Stimulated activated CD4-positive, alpha-beta T cell treated with anti-CD3 and anti-CD28 coated beads, Interleukin-1b, Interleukin-23, amount 100 ng/mL, for 1 hour (primary cell): ENCODE data around the gene TMEM203.

ENCODE experiments used
- DNase-seq, 2 donors: peaks; one replicate each; pipeline ENCODE4 v3.0.0-alpha.2; 2020; ENCODE audit warnings: low read depth in 2 of 2

Gene TMEM203

GRCh38 chr9:137181680-137182079 is 23.8 kb downstream of the TMEM203 start:
- DNase-seq = no peak

DNA sequence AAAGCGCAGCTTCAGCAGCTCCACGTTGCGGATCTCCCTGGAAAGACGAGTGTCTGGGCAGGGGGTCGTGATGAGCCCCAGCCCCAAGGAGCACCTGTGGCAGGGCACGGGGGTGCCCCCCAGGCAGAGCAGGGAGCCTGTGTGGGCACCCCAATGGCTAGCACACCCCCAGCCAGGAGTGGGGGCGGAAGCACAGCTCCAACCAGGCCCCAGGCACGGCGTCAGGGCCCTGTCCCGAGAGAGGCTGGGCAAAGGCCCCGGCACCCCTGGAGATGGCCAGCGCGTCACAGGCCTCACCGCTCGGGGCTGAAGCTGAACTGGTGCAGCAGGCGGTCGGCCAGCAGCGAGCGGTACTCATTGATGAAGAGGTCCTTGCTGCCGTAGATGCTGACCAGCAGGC is 25.0 kb downstream of the TMEM203 start:
- DNase-seq = no peak

DNA sequence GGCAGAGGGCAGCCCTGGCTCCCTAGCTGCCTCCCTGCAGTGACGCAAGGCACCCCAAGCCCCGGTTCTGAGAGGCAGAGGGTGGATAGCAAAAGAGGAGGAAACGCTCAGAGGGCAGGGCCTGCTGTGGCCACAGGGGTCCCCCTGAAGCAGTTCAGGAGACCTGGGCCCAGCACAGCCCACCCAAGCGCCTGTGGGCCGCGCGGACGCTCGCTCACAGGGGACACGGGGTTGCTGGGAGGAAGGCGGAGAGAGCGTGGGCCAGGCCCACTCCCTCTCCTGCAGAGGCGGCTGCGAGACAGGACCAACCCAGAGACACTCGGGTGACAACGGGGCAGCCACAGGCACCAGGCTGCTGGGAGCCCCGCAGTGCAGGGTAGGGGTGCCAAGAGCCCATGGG is 25.7 kb downstream of the TMEM203 start:
- DNase-seq = no peak

DNA sequence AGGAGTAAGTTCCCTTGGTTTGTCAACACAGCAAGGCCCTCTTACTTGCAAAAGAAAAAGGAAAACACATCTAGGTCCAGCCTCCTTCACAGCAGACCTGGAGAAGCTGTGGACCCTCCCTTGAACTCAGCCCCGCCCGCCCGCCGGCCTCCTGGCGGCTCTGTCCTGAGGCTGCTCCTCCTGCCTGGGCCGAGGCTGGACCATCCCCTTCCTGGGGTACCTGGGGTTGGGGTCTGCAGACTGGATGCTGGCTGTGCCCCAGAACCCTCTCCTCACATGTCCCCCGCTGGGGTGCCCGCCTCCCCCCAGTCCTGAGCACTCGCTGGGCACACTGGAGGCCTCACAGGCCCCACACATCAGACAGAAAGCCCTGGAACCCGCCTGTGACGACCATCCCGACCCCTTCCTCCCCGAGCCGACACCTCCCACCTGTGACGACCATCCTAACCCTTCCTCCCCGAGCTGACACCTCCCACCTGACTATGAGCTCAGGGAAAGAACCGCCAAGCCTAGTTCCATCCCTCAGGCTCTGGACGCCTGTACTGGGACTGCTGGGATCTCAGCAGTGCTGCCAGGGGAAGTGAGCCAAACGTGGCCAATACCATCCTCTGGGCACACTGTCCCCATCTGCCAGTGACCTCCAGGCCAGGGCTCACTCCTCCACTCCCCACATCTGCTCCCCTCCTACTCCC is 26.4 kb downstream of the TMEM203 start:
- no peak for DNase-seq

- no peak for DNase-seq
Measured at GRCh38 chr9:137178201-137178938, 27.1 kb downstream of the TMEM203 start.

DNA sequence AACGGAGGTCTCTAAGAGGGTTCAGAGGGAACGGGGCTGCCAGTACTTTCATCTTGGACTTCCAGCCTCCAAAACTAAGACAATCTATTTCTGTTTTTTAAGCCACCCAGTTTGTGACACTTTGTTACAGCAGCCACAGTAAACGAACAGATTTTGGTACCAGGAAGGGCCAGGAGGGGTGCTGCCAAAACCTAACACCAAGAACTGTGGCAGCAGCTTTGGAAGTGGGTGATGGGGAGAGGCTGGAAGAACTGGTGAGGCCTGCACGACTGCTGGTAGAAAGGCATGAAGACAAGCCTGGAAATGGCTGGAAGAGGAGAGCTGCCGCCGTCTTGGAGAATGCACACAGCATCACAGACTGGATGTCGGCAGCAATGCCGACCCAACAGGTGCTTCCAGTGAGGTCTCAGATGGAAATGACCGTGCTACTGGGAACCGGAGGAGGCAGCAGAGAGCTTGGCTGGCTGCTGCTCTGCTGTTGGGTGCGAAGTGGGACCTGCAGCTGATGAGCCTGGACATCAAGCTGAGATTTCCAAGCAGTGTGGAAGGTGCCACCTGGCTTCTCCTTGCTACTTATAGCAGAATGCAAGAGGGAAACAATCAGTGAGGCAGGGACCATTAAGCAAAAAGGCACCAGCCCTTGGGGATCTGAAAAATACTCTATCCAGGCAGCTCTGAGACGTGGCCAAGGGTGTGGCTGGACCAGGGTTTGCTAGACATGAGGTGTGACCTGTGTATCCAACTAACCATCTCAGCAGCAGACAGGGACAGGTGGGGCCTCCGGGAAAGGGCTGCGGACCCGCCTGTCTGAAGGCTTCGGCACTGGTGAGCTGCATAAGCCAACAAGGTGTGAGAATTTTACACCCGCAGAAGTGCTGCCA is 28.9 kb downstream of the TMEM203 start:
- DNase-seq = no peak

DNA sequence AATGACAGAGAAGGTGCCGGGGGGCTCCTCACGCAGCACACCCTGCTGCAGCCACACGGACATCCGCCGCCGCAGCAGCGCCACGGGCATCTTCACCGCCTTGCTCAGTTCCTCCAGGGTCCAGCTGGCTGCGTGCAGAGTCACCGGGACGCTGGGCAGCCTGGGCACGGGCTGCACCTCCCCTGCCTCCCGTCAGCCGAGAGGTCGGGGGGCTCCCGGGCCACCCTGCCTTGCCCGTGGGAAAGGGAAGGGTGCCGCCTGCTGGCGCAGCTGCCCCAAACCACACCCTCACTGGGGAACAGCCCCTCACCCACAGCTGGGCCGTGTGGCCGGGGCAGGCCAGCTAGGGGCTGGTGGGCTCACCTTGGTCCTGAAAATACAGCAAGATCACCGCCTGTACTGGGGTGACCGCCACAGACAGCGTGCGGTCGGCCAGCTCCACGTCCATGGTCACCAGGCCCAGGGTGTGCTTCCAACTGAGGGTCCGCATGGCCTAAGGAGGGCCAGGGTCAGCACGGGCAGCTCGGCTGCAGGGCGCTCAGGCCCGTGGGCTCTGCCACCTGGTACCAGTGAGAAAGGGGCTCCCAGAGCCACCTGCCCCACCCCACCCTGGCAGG is 30.0 kb downstream of the TMEM203 start:
- no peak for DNase-seq

GRCh38 chr9:137174722-137175293 is 30.6 kb downstream of the TMEM203 start:
- DNase-seq = no peak

GRCh38 chr9:137173796-137174664 is 31.4 kb downstream of the TMEM203 start:
- DNase-seq = no peak

DNA sequence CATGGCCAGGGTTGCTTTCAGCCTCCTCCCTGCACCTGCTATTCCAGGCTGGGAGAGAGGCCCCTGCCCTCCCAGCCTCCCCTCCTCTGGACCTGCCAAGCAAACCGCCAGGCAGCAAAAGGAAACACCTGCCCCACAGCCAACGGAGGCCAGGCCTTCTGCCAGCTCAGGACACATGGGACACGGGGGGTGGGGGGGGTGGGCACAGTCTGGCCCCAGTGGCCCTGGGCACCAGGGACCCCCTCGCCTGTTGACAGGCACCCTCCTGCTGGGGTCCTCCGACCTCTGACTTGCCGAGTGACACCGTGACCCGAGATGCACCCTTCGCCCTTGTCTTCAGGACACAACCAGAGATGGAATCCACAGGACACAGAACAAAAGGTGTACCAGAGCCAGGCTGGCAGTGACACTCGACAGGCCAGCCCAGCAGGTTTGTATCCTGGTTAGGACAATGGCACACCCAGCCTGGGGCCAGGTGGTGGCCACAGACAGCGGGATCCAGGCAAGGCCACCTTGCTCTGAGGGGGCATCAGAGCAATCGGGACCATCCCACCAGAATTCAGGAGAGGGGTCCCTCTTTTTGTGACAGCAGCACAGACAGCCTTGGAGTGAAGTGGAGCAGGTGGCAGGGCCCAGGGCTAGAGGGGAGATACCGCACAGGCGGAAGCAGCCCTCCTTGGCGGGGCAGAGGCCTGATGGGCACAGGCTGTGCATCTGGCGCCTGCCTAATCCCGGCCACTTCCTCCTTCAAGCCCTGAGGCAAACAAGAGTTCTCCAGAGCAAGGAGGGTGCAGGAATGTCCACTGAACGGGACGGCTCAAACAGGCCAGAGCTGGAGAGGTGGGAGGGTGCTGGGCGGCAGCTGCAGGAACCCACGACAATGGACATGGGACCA is 32.3 kb downstream of the TMEM203 start:
- no peak for DNase-seq

DNA sequence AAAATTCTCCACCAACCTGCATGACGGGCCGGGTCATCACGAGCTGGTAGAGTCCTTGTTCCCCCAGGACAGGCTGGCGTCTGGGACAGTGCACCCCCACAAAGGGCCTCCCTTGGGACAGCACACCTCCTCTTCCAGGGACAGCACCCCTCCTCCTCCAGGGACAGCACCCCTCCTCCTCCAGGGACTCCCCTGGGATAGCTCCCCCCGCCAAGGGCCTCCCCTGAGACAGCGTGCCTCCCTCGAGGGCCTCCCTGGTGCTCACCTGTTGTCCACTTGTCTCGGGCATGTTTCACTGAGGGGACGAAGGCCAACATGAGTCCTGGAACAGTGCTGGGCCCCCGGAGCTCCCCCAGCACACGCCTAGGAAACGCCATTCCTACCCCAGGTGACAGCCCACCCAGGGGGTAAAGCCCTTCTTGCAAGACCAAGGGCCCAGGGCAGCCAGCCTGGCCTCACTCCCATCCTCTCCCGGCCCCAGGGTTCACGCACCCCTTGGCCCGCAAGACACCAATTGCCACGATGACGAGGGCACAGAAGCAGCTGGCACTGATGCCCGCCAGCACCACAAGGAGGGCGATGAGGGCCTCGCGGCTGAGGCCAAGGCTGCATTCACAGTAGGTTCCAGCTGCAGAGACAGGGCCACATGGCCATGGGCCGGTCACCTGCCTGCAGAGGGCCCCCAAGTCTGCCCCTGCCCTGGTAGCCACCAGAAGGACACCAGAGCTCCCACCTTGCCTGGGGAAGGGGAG is 34.1 kb downstream of the TMEM203 start:
- no peak for DNase-seq

DNA sequence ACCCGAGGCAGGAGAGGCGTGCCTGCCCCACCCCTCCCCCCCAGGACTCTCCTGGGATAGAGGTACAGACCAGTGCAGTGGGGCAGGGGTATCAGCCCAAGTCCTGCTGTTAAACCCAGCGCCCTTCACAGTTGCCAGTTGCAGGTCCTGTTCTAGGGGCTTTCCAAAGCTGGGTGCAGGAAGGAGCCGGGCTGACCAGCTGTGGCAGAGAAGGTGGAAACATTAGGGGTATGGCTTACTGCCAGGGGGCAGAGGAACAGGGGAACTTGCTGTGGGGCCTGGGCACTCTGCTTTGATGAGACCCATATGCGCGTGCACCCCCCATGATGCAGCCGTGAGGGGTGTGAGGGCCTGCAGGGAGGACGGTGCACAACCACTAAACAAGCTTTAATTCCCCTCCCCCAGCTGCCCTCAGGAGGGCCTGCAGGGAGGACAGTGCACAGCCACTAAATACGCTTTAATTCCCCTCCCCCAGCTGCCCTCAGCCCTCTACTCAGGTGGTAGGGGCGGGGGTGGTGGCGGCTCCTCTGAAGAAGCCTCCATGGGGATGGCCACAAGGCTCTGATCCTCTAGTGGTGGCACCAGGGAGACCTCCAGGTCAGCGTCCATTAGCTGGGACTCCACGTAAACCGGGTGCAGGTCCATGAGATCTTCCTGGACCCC is 34.8 kb downstream of the TMEM203 start:
- DNase-seq = no peak

DNA sequence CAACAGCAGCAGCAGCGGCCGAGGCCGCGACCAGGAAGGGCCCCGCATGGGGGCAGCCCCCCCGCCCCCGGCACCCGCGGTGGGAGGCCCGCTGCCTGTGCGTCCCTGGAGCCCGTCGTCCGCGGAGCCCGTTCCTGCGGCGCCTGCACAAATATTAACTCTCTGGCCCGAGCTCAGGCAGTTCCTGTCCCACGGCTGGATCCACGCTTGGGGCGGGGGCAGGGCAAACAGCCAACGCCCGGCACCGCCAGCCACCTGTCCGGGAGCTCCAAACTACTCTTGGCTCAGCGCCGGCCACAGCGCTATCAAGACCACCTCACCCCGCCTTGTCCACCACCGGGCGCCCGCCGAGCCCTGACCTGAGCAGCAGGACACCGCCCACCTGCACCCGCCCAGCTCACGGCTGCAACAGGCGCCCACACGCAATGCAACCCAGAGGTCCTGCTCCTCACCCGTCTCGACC is 35.5 kb downstream of the TMEM203 start, which contains the start of gene LRRC26:
LRRC26 (minus strand) TSS at position 156 of the 463 bp plus-strand sequence; CDS start at position 48, 108 bp downstream.
- DNase-seq = no peak

DNA sequence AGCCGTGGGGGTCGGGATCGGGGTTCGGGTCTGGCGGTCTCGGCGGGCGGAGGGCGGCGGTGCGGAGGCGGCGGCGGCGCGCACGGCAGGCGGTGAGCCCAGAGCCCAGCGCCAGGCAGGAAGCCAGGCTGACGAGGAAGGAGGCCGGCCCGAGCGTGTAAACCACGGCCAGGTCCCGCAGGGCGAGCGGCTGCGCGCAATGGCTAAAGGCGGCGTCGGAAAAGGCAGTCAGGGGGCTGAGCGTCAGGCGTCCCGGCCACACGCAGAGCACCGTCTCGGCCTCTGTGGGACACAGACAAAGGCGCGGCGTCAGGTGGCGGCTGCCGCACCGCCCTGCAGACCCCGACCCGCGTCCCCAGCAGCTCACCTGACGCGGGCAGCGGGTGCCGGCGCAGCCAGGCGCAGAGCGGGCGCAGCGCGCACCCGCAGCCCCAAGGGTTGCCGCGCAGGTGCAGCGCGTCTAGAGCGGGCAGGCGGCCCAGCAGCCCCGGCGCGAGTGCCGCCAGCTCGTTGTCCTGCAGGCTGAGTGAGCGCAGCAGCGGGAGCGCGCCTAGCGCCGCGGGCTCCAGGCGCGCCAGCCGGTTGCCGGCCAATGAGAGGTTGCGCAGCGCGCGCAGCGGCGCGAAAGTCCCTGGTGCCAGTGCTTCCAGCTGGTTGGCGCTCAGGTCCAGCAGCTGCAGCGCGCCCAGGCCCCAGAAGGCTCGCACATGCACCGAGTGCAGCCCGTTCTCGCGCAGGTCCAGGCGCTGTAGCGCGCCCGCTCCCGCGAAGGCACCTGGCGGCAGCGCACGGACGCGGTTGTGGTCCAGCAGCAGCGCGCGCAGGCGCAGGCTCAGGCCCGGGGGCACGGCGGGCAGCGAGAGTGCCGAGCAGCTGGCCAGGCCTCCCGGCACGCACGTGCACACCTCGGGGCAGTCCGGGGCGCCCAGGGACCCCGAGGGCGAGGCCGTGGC is 36.3 kb downstream of the TMEM203 start:
- no peak for DNase-seq

- no peak for DNase-seq
Measured at GRCh38 chr9:137168573-137168903, 36.9 kb downstream of the TMEM203 start.

- no peak for DNase-seq
Measured at GRCh38 chr9:137167747-137168572, 37.5 kb downstream of the TMEM203 start.
